GM19324 (cell line): ENCODE results near the gene BLTP3B.
A peak's percentile ranks its signal among the peaks of the same experiment; 100 is the strongest.
"Not testable (repeated sequence)": the region's sequence is repeated elsewhere in the genome, so short reads cannot be mapped to it uniquely, and the experiment has no call there.

Experiments
- ATAC-seq: cut with Tn5 transposase; IDR thresholded peaks from one replicate; pipeline ENCODE4 v1.9.1; 2021; ENCODE audit warnings: mild to moderate bottlenecking, moderate library complexity; ENCODE audit not compliant: unreplicated experiment, low FRiP score

Gene BLTP3B

GRCh38 chr12:100142851-100143559, at the start of gene BLTP3B:
Gene BLTP3B, minus strand, starts transcription at chr12:100142874. Its CDS starts 239 bp downstream, at chr12:100142635.
- ATAC-seq: peak; percentile 75

- ATAC-seq: no peak
Measured at GRCh38 chr12:100189636-100190394, 47.1 kb upstream of the BLTP3B start.

GRCh38 chr12:100188888-100189635, 46.4 kb upstream of the BLTP3B start:
- not testable (repeated sequence) for ATAC-seq

- no peak for ATAC-seq
Measured at GRCh38 chr12:100187857-100188519, 45.3 kb upstream of the BLTP3B start.

GRCh38 chr12:100187068-100187467, 44.4 kb upstream of the BLTP3B start:
- no peak for ATAC-seq

- ATAC-seq: no peak
Measured at GRCh38 chr12:100186071-100186470, 43.4 kb upstream of the BLTP3B start.

GRCh38 chr12:100185361-100185894, 42.8 kb upstream of the BLTP3B start:
- ATAC-seq: peak; percentile 92

GRCh38 chr12:100184549-100185145, 42.0 kb upstream of the BLTP3B start:
- ATAC-seq: no peak

GRCh38 chr12:100179252-100179651, 36.6 kb upstream of the BLTP3B start:
- ATAC-seq: no peak

- ATAC-seq: not testable (repeated sequence)
Measured at GRCh38 chr12:100176493-100176892, 33.8 kb upstream of the BLTP3B start.

- ATAC-seq: no peak
Measured at GRCh38 chr12:100174495-100174894, 31.8 kb upstream of the BLTP3B start.

GRCh38 chr12:100173111-100173510, 30.4 kb upstream of the BLTP3B start:
- ATAC-seq: no peak

GRCh38 chr12:100171248-100171647, 28.6 kb upstream of the BLTP3B start:
- ATAC-seq: no peak

GRCh38 chr12:100170313-100170858, 27.7 kb upstream of the BLTP3B start:
- no peak for ATAC-seq

- ATAC-seq: no peak
Measured at GRCh38 chr12:100169345-100169744, 26.7 kb upstream of the BLTP3B start.

GRCh38 chr12:100168562-100168961, 25.9 kb upstream of the BLTP3B start:
- no peak for ATAC-seq

GRCh38 chr12:100166232-100166631, 23.6 kb upstream of the BLTP3B start:
- no peak for ATAC-seq

GRCh38 chr12:100165356-100165755, 22.7 kb upstream of the BLTP3B start:
- no peak for ATAC-seq

- ATAC-seq: no peak
Measured at GRCh38 chr12:100164153-100164704, 21.6 kb upstream of the BLTP3B start.
